Smooth muscle cell (in vitro differentiated cells): ENCODE data around the gene RIC8B. TPM values are rescaled to one million over a fixed set of nuclear protein-coding genes. Genes with fewer than 3 reads are reported as not detected.

Experiments used
- DNase-seq: peaks from one replicate; lab custom pipeline; 2025; ENCODE audit not compliant: unreplicated experiment; lab: John Stamatoyannopoulos, UW
- H2AFZ ChIP-seq: fragments of 200-600 bp; sonication (generic); 2 replicates; pipeline ENCODE4 v1.6.0; 2016; ENCODE audit warnings: antibody characterized with exemption, low read depth, mild to moderate bottlenecking
- H3F3A ChIP-seq: fragments of 200-600 bp; sonication (generic); 2 replicates; pipeline ENCODE4 v1.6.0; 2017; ENCODE audit warnings: antibody characterized with exemption, low read depth
- H3K27ac ChIP-seq: fragments of 200-600 bp; sonication (generic); 2 replicates; pipeline ENCODE4 v1.5.1; 2016; ENCODE audit warnings: low read depth, mild to moderate bottlenecking
- H3K27me3 ChIP-seq: fragments of 200-600 bp; sonication (generic); 2 replicates; pipeline ENCODE4 v1.6.1; 2016; ENCODE audit warnings: low read depth, mild to moderate bottlenecking
- H3K36me3 ChIP-seq: fragments of 200-600 bp; sonication (generic); 2 replicates; pipeline ENCODE4 v1.5.1; 2016; ENCODE audit warnings: low read depth
- H3K4me1 ChIP-seq: fragments of 200-600 bp; sonication (generic); 2 replicates; pipeline ENCODE4 v1.5.1; 2016; ENCODE audit warnings: low read depth
- H3K4me2 ChIP-seq: fragments of 200-600 bp; sonication (generic); 2 replicates; pipeline ENCODE4 v1.6.0; 2016; ENCODE audit warnings: mild to moderate bottlenecking
- H3K4me3 ChIP-seq: fragments of 200-600 bp; sonication (generic); 2 replicates; pipeline ENCODE4 v1.5.1; 2016; ENCODE audit warnings: mild to moderate bottlenecking
- H3K79me2 ChIP-seq: fragments of 200-600 bp; sonication (generic); 2 replicates; pipeline ENCODE4 v1.6.0; 2016; ENCODE audit warnings: low read depth, mild to moderate bottlenecking
- H3K9ac ChIP-seq: fragments of 200-600 bp; sonication (generic); 2 replicates; pipeline ENCODE4 v1.6.0; 2016; ENCODE audit warnings: low read depth
- H3K9me3 ChIP-seq: fragments of 200-600 bp; sonication (generic); replicated peaks from 2 replicates; pipeline ENCODE4 v1.5.1; 2016; ENCODE audit warnings: low read depth
- H4K20me1 ChIP-seq: fragments of 200-600 bp; sonication (generic); 2 replicates; pipeline ENCODE4 v1.6.0; 2016; ENCODE audit warnings: low read depth
- WGBS: methylation state at CpG from one replicate; pipeline ENCODE4 v1.1.7; 2016; ENCODE audit warnings: low lambda C conversion rate; 5-methylcytosine and 5-hydroxymethylcytosine counted together
- polyA plus RNA-seq: library from polyadenylated mRNA; unstranded; fragments of >200 nt; fragmentation: Nextera tagmentation; extraction: Ambion mirVana; gene quantifications from 2 replicates; pipeline ENCODE4 v1.2.1, GENCODE V29; 2016
- total RNA-seq: library from RNA; depleted of rRNA; stranded (reverse); fragments of >200 nt; gene quantifications from 2 replicates; pipeline ENCODE4 v1.2.3, GENCODE V29; 2014
- TF ChIP-seq, protein P1 (sequence below): fragments of 200-600 bp; sonication (generic); IDR thresholded peaks from 2 replicates; pipeline ENCODE4 v1.5.1; 2017; ENCODE audit warnings: borderline replicate concordance, mild to moderate bottlenecking, antibody characterized with exemption; ENCODE audit not compliant: insufficient read depth, poor library complexity, severe bottlenecking

The RIC8B gene
- total and polyA plus RNA-seq, 2 experiments from 2014 or later: 7.3 to 11.7 TPM

DNA sequence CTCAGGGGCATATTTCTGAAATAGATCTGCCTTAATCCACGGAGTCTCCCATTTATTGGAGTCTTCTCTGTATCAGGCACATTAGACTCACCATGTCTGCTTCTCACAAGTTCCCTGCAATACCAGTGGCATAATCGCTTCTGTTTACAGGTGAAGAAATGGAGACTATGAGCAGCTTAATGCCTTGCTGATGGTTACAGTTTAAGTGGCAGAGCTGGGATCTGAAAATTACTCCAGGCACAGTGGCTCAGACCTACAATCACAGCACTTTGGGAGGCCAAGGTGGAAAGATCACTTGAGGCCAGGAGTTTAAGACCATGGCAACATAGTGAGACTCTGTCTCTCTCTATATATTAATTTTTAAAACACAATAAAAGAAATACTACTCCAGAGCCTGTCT is 7.3 kb upstream of the RIC8B start:
- no peak for DNase-seq
- no peaks in the 10 kb centered on the region for H3K79me2 ChIP-seq
- no peak overlapping the region for H3K4me2 ChIP-seq
- H3K27ac ChIP-seq: no peak overlapping the region
- no peak overlapping the region for H3K4me3 ChIP-seq
- no peaks in the 10 kb centered on the region for H3K9me3 ChIP-seq
- peaks cover 39% of the 10 kb centered on the region for H3K4me1 ChIP-seq
- WGBS: 81% methylated on average over 2 of the region's 2 CpGs
- no peaks in the 10 kb centered on the region for H4K20me1 ChIP-seq
- H3K36me3 ChIP-seq: no peaks in the 10 kb centered on the region
- no peak overlapping the region for H2AFZ ChIP-seq
- no peak overlapping the region for H3K9ac ChIP-seq
- no peaks in the 10 kb centered on the region for H3K27me3 ChIP-seq
- no peaks in the 10 kb centered on the region for H3F3A ChIP-seq
- TF ChIP-seq, protein P1, sequence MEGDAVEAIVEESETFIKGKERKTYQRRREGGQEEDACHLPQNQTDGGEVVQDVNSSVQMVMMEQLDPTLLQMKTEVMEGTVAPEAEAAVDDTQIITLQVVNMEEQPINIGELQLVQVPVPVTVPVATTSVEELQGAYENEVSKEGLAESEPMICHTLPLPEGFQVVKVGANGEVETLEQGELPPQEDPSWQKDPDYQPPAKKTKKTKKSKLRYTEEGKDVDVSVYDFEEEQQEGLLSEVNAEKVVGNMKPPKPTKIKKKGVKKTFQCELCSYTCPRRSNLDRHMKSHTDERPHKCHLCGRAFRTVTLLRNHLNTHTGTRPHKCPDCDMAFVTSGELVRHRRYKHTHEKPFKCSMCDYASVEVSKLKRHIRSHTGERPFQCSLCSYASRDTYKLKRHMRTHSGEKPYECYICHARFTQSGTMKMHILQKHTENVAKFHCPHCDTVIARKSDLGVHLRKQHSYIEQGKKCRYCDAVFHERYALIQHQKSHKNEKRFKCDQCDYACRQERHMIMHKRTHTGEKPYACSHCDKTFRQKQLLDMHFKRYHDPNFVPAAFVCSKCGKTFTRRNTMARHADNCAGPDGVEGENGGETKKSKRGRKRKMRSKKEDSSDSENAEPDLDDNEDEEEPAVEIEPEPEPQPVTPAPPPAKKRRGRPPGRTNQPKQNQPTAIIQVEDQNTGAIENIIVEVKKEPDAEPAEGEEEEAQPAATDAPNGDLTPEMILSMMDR: no peak

DNA sequence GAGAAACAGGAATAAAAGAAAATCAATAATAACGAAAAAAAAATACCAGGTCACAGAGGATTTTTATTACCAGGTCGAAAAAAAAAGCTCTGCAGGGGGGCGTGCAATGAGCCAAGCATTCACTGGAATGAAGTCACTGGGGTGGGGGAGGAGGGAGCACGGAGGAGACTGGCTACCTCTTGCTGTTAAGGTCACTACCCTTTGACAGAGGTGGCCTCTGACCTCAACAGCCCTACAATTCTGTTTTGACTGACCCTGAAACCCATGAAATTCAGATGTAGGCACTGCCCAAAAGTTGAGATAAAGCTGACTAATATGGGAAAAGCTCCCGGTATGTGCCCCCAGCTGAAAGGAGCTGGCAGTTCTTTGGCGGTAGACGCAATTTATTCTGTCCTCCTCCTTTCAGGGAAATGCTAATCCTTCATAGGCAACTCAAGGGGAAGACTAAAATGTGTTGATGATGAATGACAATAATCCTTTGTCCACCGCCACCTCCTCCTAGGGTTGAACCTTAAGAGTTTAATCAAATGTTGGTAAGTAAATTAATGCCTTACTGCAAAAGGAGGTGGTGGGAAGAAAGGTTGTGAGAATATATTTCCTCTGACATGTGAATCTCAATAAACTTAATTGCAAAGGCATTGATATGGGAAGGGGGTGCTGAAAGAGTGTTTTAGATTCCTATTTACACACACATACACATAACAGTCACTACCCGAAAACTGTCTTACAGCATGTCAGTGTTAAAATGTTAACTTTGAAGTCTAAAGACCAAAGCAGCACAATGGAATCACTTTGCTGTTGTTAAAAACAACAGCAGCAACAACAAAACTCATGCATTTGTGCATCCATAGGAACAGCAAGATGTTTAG is 6.3 kb upstream of the RIC8B start:
- Histone ChIP-seq H3K4me2 (peak overlapping the region; percentile 17), H3F3A (no peaks in the 10 kb centered on the region), H2AFZ (no peak overlapping the region)

DNA sequence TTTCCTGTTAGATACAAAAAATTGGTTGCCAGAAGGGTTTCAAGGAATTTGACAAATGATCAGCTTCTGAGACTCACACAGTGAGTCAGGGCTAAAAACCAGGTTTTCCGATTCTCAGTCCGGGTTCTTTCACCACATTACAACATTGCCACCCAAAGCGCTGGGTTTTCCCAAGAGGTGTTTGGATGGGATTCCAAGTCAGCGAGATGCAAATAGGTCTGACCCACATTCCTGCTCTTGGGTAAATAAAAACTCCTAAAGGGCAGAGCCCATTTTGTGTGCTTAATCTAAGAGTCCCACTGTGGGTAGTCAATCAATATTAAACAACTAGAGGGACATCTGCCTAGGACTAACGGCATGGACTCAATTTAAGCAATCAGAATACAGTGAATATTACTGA is 5.4 kb upstream of the RIC8B start:
- Histone ChIP-seq H3K27me3 (no peaks in the 10 kb centered on the region), H3K9ac (no peak overlapping the region), H3K4me3 (no peak overlapping the region), H3K36me3 (no peaks in the 10 kb centered on the region), H3K27ac (no peak overlapping the region), H3F3A (no peaks in the 10 kb centered on the region), H2AFZ (no peak overlapping the region), H3K4me1 (peaks cover 39% of the 10 kb centered on the region), H3K4me2 (no peak overlapping the region), H3K9me3 (no peaks in the 10 kb centered on the region), H4K20me1 (no peaks in the 10 kb centered on the region), H3K79me2 (no peaks in the 10 kb centered on the region)
- DNase-seq: no peak
- WGBS: 20% methylated on average over 5 of the region's 5 CpGs
- TF ChIP-seq, protein P1: no peak

More for the DNA sequence above, 6.3 kb upstream of the RIC8B start:
- H3K9ac ChIP-seq: no peak overlapping the region
- H3K36me3 ChIP-seq: no peaks in the 10 kb centered on the region
- TF ChIP-seq, protein P1: no peak
- peaks cover 39% of the 10 kb centered on the region for H3K4me1 ChIP-seq
- no peaks in the 10 kb centered on the region for H3K9me3 ChIP-seq
- H3K27me3 ChIP-seq: no peaks in the 10 kb centered on the region
- H3K79me2 ChIP-seq: no peaks in the 10 kb centered on the region
- DNase-seq: no peak
- H4K20me1 ChIP-seq: no peaks in the 10 kb centered on the region
- no peak overlapping the region for H3K4me3 ChIP-seq
- no peak overlapping the region for H3K27ac ChIP-seq
- 29% methylated on average over 9 of the region's 9 CpGs for WGBS

DNA sequence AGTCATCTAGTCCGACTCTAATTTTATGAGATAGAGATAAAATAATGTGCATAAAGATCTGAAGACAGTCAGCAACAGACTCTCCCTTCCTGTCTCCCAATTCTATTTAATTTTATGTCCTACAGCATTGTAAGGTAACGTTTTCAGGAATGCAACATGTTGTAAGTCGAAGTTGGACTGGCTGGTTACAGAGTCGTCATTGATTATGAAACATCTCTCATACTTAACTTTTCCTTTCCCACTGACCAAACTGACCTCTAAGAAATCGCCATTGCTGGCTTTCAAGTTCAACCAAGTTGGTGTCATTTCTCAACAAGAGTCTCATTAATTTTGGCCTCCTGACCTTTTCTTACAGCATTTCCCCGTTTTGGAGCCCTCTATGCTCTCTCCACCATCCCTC is 4.9 kb upstream of the RIC8B start:
- peaks cover 39% of the 10 kb centered on the region for H3K4me1 ChIP-seq
- no peaks in the 10 kb centered on the region for H3K27me3 ChIP-seq
- no peak overlapping the region for H2AFZ ChIP-seq
- 69% methylated on average over 6 of the region's 6 CpGs for WGBS
- H4K20me1 ChIP-seq: no peaks in the 10 kb centered on the region
- no peak overlapping the region for H3K4me2 ChIP-seq
- no peak overlapping the region for H3K9ac ChIP-seq
- H3K9me3 ChIP-seq: no peaks in the 10 kb centered on the region
- no peak overlapping the region for H3K27ac ChIP-seq
- H3K4me3 ChIP-seq: no peak overlapping the region
- no peak for DNase-seq
- no peaks in the 10 kb centered on the region for H3F3A ChIP-seq
- TF ChIP-seq, protein P1: no peak
- H3K79me2 ChIP-seq: no peaks in the 10 kb centered on the region
- no peaks in the 10 kb centered on the region for H3K36me3 ChIP-seq
